HepG2 (cell line): ENCODE results near the gene SEZ6. TPM values are rescaled to one million over a fixed set of nuclear protein-coding genes. Genes with fewer than 3 reads are reported as not detected.

Experiments
- AGO2 ChIP-seq: fragments of 200-400 bp; formaldehyde crosslinking; optimal IDR thresholded peaks from 2 replicates; pipeline ENCODE3; 2017; ENCODE audit warnings: mild to moderate bottlenecking, low read depth, low read length, moderate library complexity
- EHMT2 ChIP-seq: fragments of 200-600 bp; sonication (generic); IDR thresholded peaks from 2 replicates; pipeline ENCODE4 v1.7.0; 2017; ENCODE audit warnings: antibody characterized with exemption, low read depth, low read length, borderline replicate concordance
- HDAC6 ChIP-seq: fragments of 200-600 bp; sonication (generic); IDR thresholded peaks from 2 replicates; pipeline ENCODE4 v1.7.0; 2017; ENCODE audit warnings: mild to moderate bottlenecking, antibody characterized with exemption, low read length, low read depth
- HNF4A ChIP-seq: sonication (generic); formaldehyde crosslinking; IDR thresholded peaks from 2 replicates; pipeline ENCODE4 v1.4.0; 2020; ENCODE audit warnings: missing genetic modification reagents
- HNRNPUL1 ChIP-seq: fragments of 200-400 bp; formaldehyde crosslinking; IDR thresholded peaks from 2 replicates; pipeline ENCODE4 v1.6.1; 2017; ENCODE audit warnings: low read depth, mild to moderate bottlenecking, low read length, moderate library complexity
- KMT2A ChIP-seq: sonication (generic); formaldehyde crosslinking; IDR thresholded peaks from 2 replicates; pipeline ENCODE4 v1.4.0; 2020; ENCODE audit warnings: missing genetic modification reagents
- MLLT10 ChIP-seq: sonication (generic); formaldehyde crosslinking; IDR thresholded peaks from 2 replicates; pipeline ENCODE4 v1.4.0; 2020; ENCODE audit warnings: missing genetic modification reagents
- MYNN ChIP-seq: sonication (generic); formaldehyde crosslinking; IDR thresholded peaks from 2 replicates; pipeline ENCODE4 v1.4.0; 2020; ENCODE audit warnings: mild to moderate bottlenecking, low read depth, missing genetic modification reagents
- NCOR1 ChIP-seq: fragments of 200-600 bp; sonication (generic); IDR thresholded peaks from 2 replicates; pipeline ENCODE4 v1.7.0; 2017; ENCODE audit warnings: antibody characterized with exemption, low read length, borderline replicate concordance
- SIX1 ChIP-seq: sonication (generic); formaldehyde crosslinking; IDR thresholded peaks from 2 replicates; pipeline ENCODE4 v1.4.0; 2020; ENCODE audit warnings: missing genetic modification reagents, borderline replicate concordance
- STAT5B ChIP-seq: sonication (generic); formaldehyde crosslinking; IDR thresholded peaks from 2 replicates; pipeline ENCODE4 v1.4.0; 2020; ENCODE audit warnings: missing genetic modification reagents
- ZBTB42 ChIP-seq: sonication (generic); formaldehyde crosslinking; IDR thresholded peaks from 2 replicates; pipeline ENCODE4 v1.5.0; 2020; ENCODE audit warnings: mild to moderate bottlenecking, missing genetic modification reagents
- ZMYM4 ChIP-seq: sonication (generic); formaldehyde crosslinking; IDR thresholded peaks from 2 replicates; pipeline ENCODE4 v1.8.1; 2023; ENCODE audit warnings: mild to moderate bottlenecking, missing genetic modification reagents
- ZNF234 ChIP-seq: sonication (generic); formaldehyde crosslinking; conservative IDR thresholded peaks from 2 replicates; pipeline ENCODE4 v1.5.1; 2020; ENCODE audit warnings: mild to moderate bottlenecking, missing genetic modification reagents
- ZNF3 ChIP-seq: IDR thresholded peaks from 2 replicates; pipeline ENCODE4 v1.7.0; 2017; ENCODE audit warnings: inconsistent platforms
- ZNF660 ChIP-seq: sonication (generic); formaldehyde crosslinking; IDR thresholded peaks from 2 replicates; pipeline ENCODE4 v1.5.1; 2020; ENCODE audit warnings: mild to moderate bottlenecking, low read depth, missing genetic modification reagents, borderline replicate concordance
- ZNF747 ChIP-seq: sonication (generic); formaldehyde crosslinking; IDR thresholded peaks from 2 replicates; pipeline ENCODE4 v1.8.1; 2023; ENCODE audit warnings: missing genetic modification reagents, mild to moderate bottlenecking, borderline replicate concordance
- polyA plus RNA-seq, 8 experiments: library from polyadenylated mRNA; depleted of rRNA in 3 of 8; stranded (reverse) in 7 of 8; unstranded in 1 of 8; fragments of >200 nt; fragmentation: Illumina TruSeq in 4 of 8; extraction: Trizol in 4 of 8; gene quantifications; 2 replicates each; pipeline versions ENCODE4 v1.2.1 to v1.2.3, GENCODE V29; 2011 to 2016; ENCODE audit warnings: low read depth in 4 of 8, missing spikeins in 1 of 8, mixed read lengths in 1 of 8; ENCODE audit not compliant: insufficient read depth in 1 of 8
- total RNA-seq, 5 experiments: library from RNA; depleted of rRNA; stranded (reverse); fragments of >200 nt; fragmentation: Illumina TruSeq; extraction: Trizol; gene quantifications; 2 replicates each; pipeline ENCODE4 v1.2.3, GENCODE V29; 2016; ENCODE audit warnings: low read depth in 1 of 5
- TF ChIP-seq, protein P1 (sequence below): sonication (generic); formaldehyde crosslinking; IDR thresholded peaks from 2 replicates; pipeline ENCODE4 v1.8.1; 2023; ENCODE audit warnings: mild to moderate bottlenecking, moderate library complexity, missing genetic modification reagents
- TF ChIP-seq, protein P2 (sequence below): sonication (generic); formaldehyde crosslinking; IDR thresholded peaks from 2 replicates; pipeline ENCODE4 v1.8.0; 2022; ENCODE audit warnings: missing genetic modification reagents, mild to moderate bottlenecking, borderline replicate concordance
- TF ChIP-seq, protein P3 (sequence below): sonication (generic); formaldehyde crosslinking; IDR thresholded peaks from 2 replicates; pipeline ENCODE4 v1.4.0; 2020; ENCODE audit warnings: mild to moderate bottlenecking, missing genetic modification reagents
- TF ChIP-seq, protein P4 (sequence below): IDR thresholded peaks from 2 replicates; pipeline ENCODE4 v1.6.1; 2016; ENCODE audit warnings: low read depth
- TF ChIP-seq, protein P5 (sequence below): sonication (generic); formaldehyde crosslinking; IDR thresholded peaks from 2 replicates; pipeline ENCODE4 v1.4.0; 2020; ENCODE audit warnings: missing genetic modification reagents, borderline replicate concordance

Gene SEZ6
- total and polyA plus RNA-seq, 2 of the 13 experiments (the other 11 are each of a cell fraction or from before 2014, with no cell fraction given) = not detected

DNA sequence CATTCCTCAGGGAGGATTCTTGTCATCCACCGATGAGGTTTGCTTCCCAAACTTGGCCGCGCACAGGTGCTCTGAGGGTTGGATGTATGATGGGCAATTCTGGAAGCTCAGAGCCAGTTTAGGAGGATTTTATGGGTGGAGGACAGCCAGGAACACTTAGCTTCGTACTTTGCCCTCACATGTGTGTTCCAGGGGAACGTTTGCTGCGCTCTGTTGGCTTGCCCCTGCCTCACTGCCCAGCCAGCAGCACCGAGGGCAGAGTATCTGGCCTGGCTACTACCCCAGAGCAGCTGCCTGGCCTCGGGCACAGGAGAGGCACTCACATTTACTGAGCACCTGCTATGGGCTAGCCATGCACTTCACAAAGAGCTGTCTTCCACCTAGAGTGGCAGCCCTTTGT is 14.1 kb downstream of the SEZ6 start (continued):
- no peak for TF ChIP-seq HNRNPUL1
- no peak for TF ChIP-seq NCOR1
- TF ChIP-seq ZNF234 (CRISPR knock-in tag) = no peak
- no peak for TF ChIP-seq ZNF3
- no peak for TF ChIP-seq MLLT10 (CRISPR knock-in tag)
- TF ChIP-seq KMT2A = no peak
- TF ChIP-seq ZNF747 = no peak
- peak; percentile 25; the same call in 1 of the 2 replicates for TF ChIP-seq HNF4A (CRISPR knock-in tag)
- no peak for TF ChIP-seq MYNN (CRISPR knock-in tag)
- TF ChIP-seq, protein P1, sequence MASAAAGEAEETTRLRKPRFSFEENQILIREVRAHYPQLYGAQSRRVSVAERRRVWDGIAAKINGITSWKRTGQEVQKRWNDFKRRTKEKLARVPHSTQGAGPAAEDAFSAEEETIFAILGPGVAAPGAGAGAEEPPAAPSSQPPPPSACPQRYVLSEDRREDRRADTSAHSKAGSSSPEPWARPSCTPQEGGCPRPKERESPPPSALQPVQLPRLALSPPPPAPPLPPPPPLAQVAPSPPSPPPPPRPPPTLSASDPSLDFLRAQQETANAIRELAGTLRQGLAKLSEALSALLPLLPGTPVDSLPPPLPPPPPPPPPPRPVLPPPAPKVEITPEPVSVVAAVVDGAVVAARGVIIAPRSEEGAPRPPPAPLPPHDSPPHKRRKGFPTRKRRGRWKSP (CRISPR knock-in tag) = no peak
- TF ChIP-seq ZNF660 = no peak
- TF ChIP-seq, protein P2, sequence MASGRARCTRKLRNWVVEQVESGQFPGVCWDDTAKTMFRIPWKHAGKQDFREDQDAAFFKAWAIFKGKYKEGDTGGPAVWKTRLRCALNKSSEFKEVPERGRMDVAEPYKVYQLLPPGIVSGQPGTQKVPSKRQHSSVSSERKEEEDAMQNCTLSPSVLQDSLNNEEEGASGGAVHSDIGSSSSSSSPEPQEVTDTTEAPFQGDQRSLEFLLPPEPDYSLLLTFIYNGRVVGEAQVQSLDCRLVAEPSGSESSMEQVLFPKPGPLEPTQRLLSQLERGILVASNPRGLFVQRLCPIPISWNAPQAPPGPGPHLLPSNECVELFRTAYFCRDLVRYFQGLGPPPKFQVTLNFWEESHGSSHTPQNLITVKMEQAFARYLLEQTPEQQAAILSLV = no peak
- TF ChIP-seq, protein P3, sequence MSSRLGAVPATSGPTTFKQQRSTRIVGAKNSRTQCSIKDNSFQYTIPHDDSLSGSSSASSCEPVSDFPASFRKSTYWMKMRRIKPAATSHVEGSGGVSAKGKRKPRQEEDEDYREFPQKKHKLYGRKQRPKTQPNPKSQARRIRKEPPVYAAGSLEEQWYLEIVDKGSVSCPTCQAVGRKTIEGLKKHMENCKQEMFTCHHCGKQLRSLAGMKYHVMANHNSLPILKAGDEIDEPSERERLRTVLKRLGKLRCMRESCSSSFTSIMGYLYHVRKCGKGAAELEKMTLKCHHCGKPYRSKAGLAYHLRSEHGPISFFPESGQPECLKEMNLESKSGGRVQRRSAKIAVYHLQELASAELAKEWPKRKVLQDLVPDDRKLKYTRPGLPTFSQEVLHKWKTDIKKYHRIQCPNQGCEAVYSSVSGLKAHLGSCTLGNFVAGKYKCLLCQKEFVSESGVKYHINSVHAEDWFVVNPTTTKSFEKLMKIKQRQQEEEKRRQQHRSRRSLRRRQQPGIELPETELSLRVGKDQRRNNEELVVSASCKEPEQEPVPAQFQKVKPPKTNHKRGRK = no peak
- TF ChIP-seq STAT5B = no peak
- no peak for TF ChIP-seq ZBTB42 (CRISPR knock-in tag)
- no peak for TF ChIP-seq EHMT2
- TF ChIP-seq, protein P4, sequence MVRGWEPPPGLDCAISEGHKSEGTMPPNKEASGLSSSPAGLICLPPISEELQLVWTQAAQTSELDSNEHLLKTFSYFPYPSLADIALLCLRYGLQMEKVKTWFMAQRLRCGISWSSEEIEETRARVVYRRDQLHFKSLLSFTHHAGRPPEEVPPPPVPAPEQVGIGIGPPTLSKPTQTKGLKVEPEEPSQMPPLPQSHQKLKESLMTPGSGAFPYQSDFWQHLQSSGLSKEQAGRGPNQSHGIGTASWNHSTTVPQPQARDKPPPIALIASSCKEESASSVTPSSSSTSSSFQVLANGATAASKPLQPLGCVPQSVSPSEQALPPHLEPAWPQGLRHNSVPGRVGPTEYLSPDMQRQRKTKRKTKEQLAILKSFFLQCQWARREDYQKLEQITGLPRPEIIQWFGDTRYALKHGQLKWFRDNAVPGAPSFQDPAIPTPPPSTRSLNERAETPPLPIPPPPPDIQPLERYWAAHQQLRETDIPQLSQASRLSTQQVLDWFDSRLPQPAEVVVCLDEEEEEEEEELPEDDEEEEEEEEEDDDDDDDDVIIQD = no peak
- TF ChIP-seq HDAC6 = no peak
- no peak for TF ChIP-seq AGO2
- no peak for TF ChIP-seq SIX1 (CRISPR knock-in tag)
- TF ChIP-seq, protein P5, sequence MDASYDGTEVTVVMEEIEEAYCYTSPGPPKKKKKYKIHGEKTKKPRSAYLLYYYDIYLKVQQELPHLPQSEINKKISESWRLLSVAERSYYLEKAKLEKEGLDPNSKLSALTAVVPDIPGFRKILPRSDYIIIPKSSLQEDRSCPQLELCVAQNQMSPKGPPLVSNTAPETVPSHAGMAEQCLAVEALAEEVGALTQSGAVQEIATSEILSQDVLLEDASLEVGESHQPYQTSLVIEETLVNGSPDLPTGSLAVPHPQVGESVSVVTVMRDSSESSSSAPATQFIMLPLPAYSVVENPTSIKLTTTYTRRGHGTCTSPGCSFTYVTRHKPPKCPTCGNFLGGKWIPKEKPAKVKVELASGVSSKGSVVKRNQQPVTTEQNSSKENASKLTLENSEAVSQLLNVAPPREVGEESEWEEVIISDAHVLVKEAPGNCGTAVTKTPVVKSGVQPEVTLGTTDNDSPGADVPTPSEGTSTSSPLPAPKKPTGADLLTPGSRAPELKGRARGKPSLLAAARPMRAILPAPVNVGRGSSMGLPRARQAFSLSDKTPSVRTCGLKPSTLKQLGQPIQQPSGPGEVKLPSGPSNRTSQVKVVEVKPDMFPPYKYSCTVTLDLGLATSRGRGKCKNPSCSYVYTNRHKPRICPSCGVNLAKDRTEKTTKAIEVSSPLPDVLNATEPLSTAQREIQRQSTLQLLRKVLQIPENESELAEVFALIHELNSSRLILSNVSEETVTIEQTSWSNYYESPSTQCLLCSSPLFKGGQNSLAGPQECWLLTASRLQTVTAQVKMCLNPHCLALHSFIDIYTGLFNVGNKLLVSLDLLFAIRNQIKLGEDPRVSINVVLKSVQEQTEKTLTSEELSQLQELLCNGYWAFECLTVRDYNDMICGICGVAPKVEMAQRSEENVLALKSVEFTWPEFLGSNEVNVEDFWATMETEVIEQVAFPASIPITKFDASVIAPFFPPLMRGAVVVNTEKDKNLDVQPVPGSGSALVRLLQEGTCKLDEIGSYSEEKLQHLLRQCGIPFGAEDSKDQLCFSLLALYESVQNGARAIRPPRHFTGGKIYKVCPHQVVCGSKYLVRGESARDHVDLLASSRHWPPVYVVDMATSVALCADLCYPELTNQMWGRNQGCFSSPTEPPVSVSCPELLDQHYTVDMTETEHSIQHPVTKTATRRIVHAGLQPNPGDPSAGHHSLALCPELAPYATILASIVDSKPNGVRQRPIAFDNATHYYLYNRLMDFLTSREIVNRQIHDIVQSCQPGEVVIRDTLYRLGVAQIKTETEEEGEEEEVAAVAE = no peak
- no peak for TF ChIP-seq ZMYM4 (CRISPR knock-in tag)
